Femur (tissue), 1 donor: ENCODE data around the gene GADL1.

Source experiments
- DNase-seq: peaks from one replicate; pipeline ENCODE4 v3.0.0-alpha.2; 2017

The GADL1 gene

GRCh38 chr3:30753766-30754165 lies 140.7 kb downstream of the GADL1 start:
- DNase-seq, result no peak

GRCh38 chr3:30752970-30753369 lies 141.5 kb downstream of the GADL1 start:
- DNase-seq, result no peak

- DNase-seq, result no peak
Measured at GRCh38 chr3:30752491-30752890, 142.0 kb downstream of the GADL1 start.

- DNase-seq, result peak; percentile 66
Measured at GRCh38 chr3:30751610-30752299, 142.7 kb downstream of the GADL1 start.

- DNase-seq, result no peak
Measured at GRCh38 chr3:30750967-30751366, 143.5 kb downstream of the GADL1 start.

GRCh38 chr3:30749230-30749629 lies 145.2 kb downstream of the GADL1 start:
- DNase-seq, result no peak

GRCh38 chr3:30747771-30748281 lies 146.6 kb downstream of the GADL1 start:
- no peak for DNase-seq

GRCh38 chr3:30743641-30744317 lies 150.7 kb downstream of the GADL1 start:
- DNase-seq, result no peak

GRCh38 chr3:30742796-30743619 lies 151.5 kb downstream of the GADL1 start:
- DNase-seq, result no peak

GRCh38 chr3:30741889-30742288 lies 152.6 kb downstream of the GADL1 start:
- DNase-seq, result no peak

GRCh38 chr3:30738605-30739004 lies 155.9 kb downstream of the GADL1 start:
- no peak for DNase-seq

- DNase-seq, result no peak
Measured at GRCh38 chr3:30737743-30738499, 156.5 kb downstream of the GADL1 start.

- no peak for DNase-seq
Measured at GRCh38 chr3:30733696-30734095, 160.8 kb downstream of the GADL1 start.

GRCh38 chr3:30733209-30733608 lies 161.3 kb downstream of the GADL1 start:
- DNase-seq, result no peak

- no peak for DNase-seq
Measured at GRCh38 chr3:30730967-30731366, 163.5 kb downstream of the GADL1 start.

GRCh38 chr3:30729936-30730335 lies 164.5 kb downstream of the GADL1 start:
- no peak for DNase-seq

GRCh38 chr3:30729512-30729911 lies 164.9 kb downstream of the GADL1 start:
- no peak for DNase-seq

- DNase-seq, result no peak
Measured at GRCh38 chr3:30728143-30728542, 166.3 kb downstream of the GADL1 start.

GRCh38 chr3:30724863-30725262 lies 169.6 kb downstream of the GADL1 start:
- no peak for DNase-seq

GRCh38 chr3:30723211-30723610 lies 171.2 kb downstream of the GADL1 start:
- no peak for DNase-seq

GRCh38 chr3:30721314-30721634 lies 173.2 kb downstream of the GADL1 start:
- no peak for DNase-seq

- DNase-seq, result no peak
Measured at GRCh38 chr3:30720586-30721313, 173.7 kb downstream of the GADL1 start.
